Dendritic cell treated with granulocyte-macrophage colony-stimulating factor and Interleukin-4, amounts not matched to agents 40 ng/mL and 50 ng/mL, for 4 days (primary cell): ENCODE data around the gene ZNF575.

Experiments
- H3K27ac Mint-ChIP-seq: one replicate; pipeline ENCODE4 v1.8.0; 2022; ENCODE audit warnings: mild to moderate bottlenecking, mixed read lengths
- H3K27me3 Mint-ChIP-seq: one replicate; pipeline ENCODE4 v1.8.0; 2022; ENCODE audit warnings: mild to moderate bottlenecking, mixed read lengths
- H3K36me3 Mint-ChIP-seq: one replicate; pipeline ENCODE4 v1.8.0; 2022; ENCODE audit warnings: low read depth, mixed read lengths
- H3K4me1 Mint-ChIP-seq: one replicate; pipeline ENCODE4 v1.8.0; 2022; ENCODE audit warnings: low read depth, mixed read lengths
- H3K4me3 Mint-ChIP-seq: one replicate; pipeline ENCODE4 v1.8.0; 2022; ENCODE audit warnings: mild to moderate bottlenecking, moderate library complexity, mixed read lengths
- H3K9me3 Mint-ChIP-seq: one replicate; pipeline ENCODE4 v1.8.0; 2022; ENCODE audit warnings: mixed read lengths
- intact Hi-C: fragments of 100-400 bp; cut with micrococcal nuclease; formaldehyde crosslinking; loops from one replicate; pipeline ENCODE4 v1.15.0; 2022

The ZNF575 gene

DNA sequence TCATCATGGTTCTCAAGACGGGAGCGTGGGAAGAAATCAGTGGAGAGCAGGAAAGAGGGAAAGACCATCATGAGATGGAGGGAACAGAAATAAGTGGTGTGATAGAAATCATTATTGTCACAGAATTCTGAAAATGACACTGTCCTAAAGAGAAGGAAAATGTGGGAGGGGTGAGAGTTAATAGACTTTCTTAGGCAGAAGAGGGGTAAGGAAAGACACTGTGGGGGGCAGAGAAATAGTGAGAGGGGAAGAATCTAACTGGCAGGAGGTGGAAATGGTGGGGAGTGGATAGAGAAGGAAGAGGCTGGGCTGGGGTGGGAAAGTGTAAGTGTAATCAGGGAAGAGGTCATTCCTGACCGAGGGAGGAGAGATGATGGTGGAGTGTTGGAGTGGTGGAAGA lies 45.8 kb downstream of the ZNF575 start:
- no peaks in the 10 kb centered on the region for H3K9me3 Mint-ChIP-seq
- peaks cover 7% of the 10 kb centered on the region for H3K36me3 Mint-ChIP-seq
- H3K27ac Mint-ChIP-seq = peak overlapping the region; percentile 2
- H3K4me1 Mint-ChIP-seq = peaks cover 38% of the 10 kb centered on the region
- intact Hi-C loops = no loop called here
- no peak overlapping the region for H3K4me3 Mint-ChIP-seq
- no peaks in the 10 kb centered on the region for H3K27me3 Mint-ChIP-seq

DNA sequence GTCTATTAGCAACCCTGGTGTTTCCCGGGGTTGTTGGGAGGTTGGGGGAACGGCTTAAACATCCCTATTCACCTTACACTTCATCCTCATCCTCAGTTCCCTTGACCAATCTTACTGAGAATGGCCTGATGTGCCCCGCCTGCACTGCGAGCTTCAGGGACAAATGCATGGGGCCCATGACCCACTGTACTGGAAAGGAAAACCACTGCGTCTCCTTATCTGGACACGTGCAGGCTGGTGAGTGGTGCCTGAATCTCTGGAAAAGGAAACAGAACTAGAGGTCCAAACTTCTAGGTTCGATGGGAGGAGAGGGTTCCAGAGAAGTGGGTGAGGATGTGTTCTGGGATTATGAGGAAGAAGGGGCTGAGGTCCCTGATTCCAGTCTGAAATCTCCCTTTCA lies 48.5 kb downstream of the ZNF575 start:
- peaks cover 10% of the 10 kb centered on the region for H3K36me3 Mint-ChIP-seq
- no peak overlapping the region for H3K4me3 Mint-ChIP-seq
- peak overlapping the region; percentile 16 for H3K27ac Mint-ChIP-seq
- H3K27me3 Mint-ChIP-seq = no peaks in the 10 kb centered on the region
- peaks cover 41% of the 10 kb centered on the region for H3K4me1 Mint-ChIP-seq
- intact Hi-C loops = no loop called here
- no peaks in the 10 kb centered on the region for H3K9me3 Mint-ChIP-seq

GRCh38 chr19:43582495-43582894 lies 49.5 kb downstream of the ZNF575 start:
- Mint-ChIP-seq H3K4me3 (no peak overlapping the region), H3K4me1 (peaks cover 39% of the 10 kb centered on the region), H3K27me3 (no peaks in the 10 kb centered on the region), H3K27ac (no peak overlapping the region), H3K9me3 (no peaks in the 10 kb centered on the region), H3K36me3 (peaks cover 17% of the 10 kb centered on the region)
- intact Hi-C loops = no loop called here

DNA sequence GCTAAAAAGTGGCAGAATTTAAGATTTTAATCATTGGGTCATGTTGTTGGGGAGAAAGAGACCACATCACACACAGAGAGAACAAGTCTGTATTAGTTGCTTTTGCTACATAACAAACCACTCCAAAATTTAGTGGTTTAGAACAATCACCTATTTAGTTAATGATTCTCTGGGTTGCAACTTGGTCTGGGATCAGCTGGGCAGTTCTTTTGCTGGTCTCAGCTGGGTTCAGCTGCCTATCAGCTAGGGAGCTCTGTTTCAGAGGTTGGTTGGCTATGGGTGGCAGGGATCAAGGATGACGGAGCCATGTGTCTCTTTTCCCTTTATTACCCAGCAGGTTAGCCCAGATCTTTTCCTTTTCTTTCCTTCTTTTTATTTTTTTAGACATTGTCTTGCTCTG lies 51.5 kb downstream of the ZNF575 start:
- no peaks in the 10 kb centered on the region for H3K27me3 Mint-ChIP-seq
- H3K36me3 Mint-ChIP-seq = peaks cover 28% of the 10 kb centered on the region
- H3K4me3 Mint-ChIP-seq = no peak overlapping the region
- peaks cover 30% of the 10 kb centered on the region for H3K4me1 Mint-ChIP-seq
- peak overlapping the region; percentile 77 for H3K27ac Mint-ChIP-seq
- intact Hi-C loops = no loop called here
- H3K9me3 Mint-ChIP-seq = no peaks in the 10 kb centered on the region
